ENCODE results near the gene RXYLT1. TPM values are rescaled to one million over a fixed set of nuclear protein-coding genes. Genes with fewer than 3 reads are reported as not detected.
A peak's percentile ranks its signal among the peaks of the same experiment; 100 is the strongest.
"Not testable (repeated sequence)": the region's sequence is repeated elsewhere in the genome, so short reads cannot be mapped to it uniquely, and the experiment has no call there.

Gene RXYLT1
- total RNA-seq (2021) (16.8 and 21.1 TPM in 2 replicates), Bru-seq, nascent RNA (percentile 75 among the genes with signal in this experiment), BruChase-seq, experiment 1, labeled RNA remaining after a 2-hour chase (percentile 63 among the genes with signal in this experiment), BruChase-seq, experiment 2, labeled RNA remaining after a 6-hour chase (percentile 71 among the genes with signal in this experiment)
- long read RNA-seq, full-length matches to known transcripts, result 94 of 102 reads
- long read RNA-seq, partial matches to known transcripts, result 7 of 102 reads
- long read RNA-seq, other reads (novel, unspliced or antisense), result 1 of 102 reads

- Histone ChIP-seq H3K27me3 (replicated peaks; ENCODE audit: insufficient read depth, low read depth, low read length, poor library complexity) (no peaks in the 10 kb centered on the region), H3K4me3 (ENCODE audit: low read depth, low read length, poor library complexity, severe bottlenecking) (peak within 1 kb of the TSS; percentile 81), H3K4me1 (ENCODE audit: insufficient read depth, low read length, poor library complexity, severe bottlenecking) (no peaks in the 10 kb centered on the region), H3K27ac (ENCODE audit: low read depth, low read length, poor library complexity, severe bottlenecking) (peak within 1 kb of the TSS; percentile 95), H3K36me3 (ENCODE audit: insufficient read depth, low read length, poor library complexity, severe bottlenecking) (no peaks in the 10 kb centered on the region), H3K9me3 (ENCODE audit: low read depth, low read length, poor library complexity, severe bottlenecking) (no peaks in the 10 kb centered on the region)
- BruUV-seq (replicated peaks), result no TSS peak
- DNase-seq (ENCODE audit: low spot score), result peak; percentile 86
- no peak for TF ChIP-seq EZH2 (IDR thresholded peaks at IDR 0.05; ENCODE audit: borderline replicate concordance, low read depth, low read length, poor library complexity, severe bottlenecking)
- no peak for TF ChIP-seq CTCF (conservative IDR thresholded peaks at IDR 0.05; ENCODE audit: low read depth, low read length)
- CTCF ChIA-PET, result no interaction called here
- POLR2A ChIA-PET (ENCODE audit: low non-redundant PET), result no interaction called here
- intact Hi-C loops (cut with micrococcal nuclease; ENCODE audit: unreplicated experiment), result loop anchor here (5.0 kb wide), 1 partner anchor 357 kb away; no protein-coding TSS in a partner anchor
Measured at GRCh38 chr12:63779498-63780481, at the start of gene RXYLT1. Gene RXYLT1, plus strand, starts transcription at chr12:63779909. Its CDS starts 52 bp downstream, at chr12:63779961.

- H3K27ac ChIP-seq (ENCODE audit: low read depth, low read length, poor library complexity, severe bottlenecking); POLR2A ChIA-PET (ENCODE audit: low non-redundant PET); CTCF ChIA-PET; H3K27me3 ChIP-seq (replicated peaks; ENCODE audit: insufficient read depth, low read depth, low read length, poor library complexity); DNase-seq (ENCODE audit: low spot score); BruUV-seq (replicated peaks); H3K9me3 ChIP-seq (ENCODE audit: low read depth, low read length, poor library complexity, severe bottlenecking); H3K4me1 ChIP-seq (ENCODE audit: insufficient read depth, low read length, poor library complexity, severe bottlenecking); intact Hi-C loops (cut with micrococcal nuclease; ENCODE audit: unreplicated experiment); H3K4me3 ChIP-seq (ENCODE audit: low read depth, low read length, poor library complexity, severe bottlenecking); H3K36me3 ChIP-seq (ENCODE audit: insufficient read depth, low read length, poor library complexity, severe bottlenecking): not testable (repeated sequence)
Measured at GRCh38 chr12:63732779-63733178, 46.9 kb upstream of the RXYLT1 start.

- DNase-seq (ENCODE audit: low spot score); intact Hi-C loops (cut with micrococcal nuclease; ENCODE audit: unreplicated experiment); H3K4me3 ChIP-seq (ENCODE audit: low read depth, low read length, poor library complexity, severe bottlenecking); H3K9me3 ChIP-seq (ENCODE audit: low read depth, low read length, poor library complexity, severe bottlenecking); H3K27me3 ChIP-seq (replicated peaks; ENCODE audit: insufficient read depth, low read depth, low read length, poor library complexity); POLR2A ChIA-PET (ENCODE audit: low non-redundant PET); H3K36me3 ChIP-seq (ENCODE audit: insufficient read depth, low read length, poor library complexity, severe bottlenecking); H3K4me1 ChIP-seq (ENCODE audit: insufficient read depth, low read length, poor library complexity, severe bottlenecking); H3K27ac ChIP-seq (ENCODE audit: low read depth, low read length, poor library complexity, severe bottlenecking); CTCF ChIA-PET; BruUV-seq (replicated peaks): not testable (repeated sequence)
Measured at GRCh38 chr12:63733585-63733984, 46.1 kb upstream of the RXYLT1 start.

- POLR2A ChIA-PET (ENCODE audit: low non-redundant PET); H3K4me1 ChIP-seq (ENCODE audit: insufficient read depth, low read length, poor library complexity, severe bottlenecking); DNase-seq (ENCODE audit: low spot score); H3K9me3 ChIP-seq (ENCODE audit: low read depth, low read length, poor library complexity, severe bottlenecking); intact Hi-C loops (cut with micrococcal nuclease; ENCODE audit: unreplicated experiment); CTCF ChIA-PET; BruUV-seq (replicated peaks); H3K4me3 ChIP-seq (ENCODE audit: low read depth, low read length, poor library complexity, severe bottlenecking); H3K27me3 ChIP-seq (replicated peaks; ENCODE audit: insufficient read depth, low read depth, low read length, poor library complexity); H3K27ac ChIP-seq (ENCODE audit: low read depth, low read length, poor library complexity, severe bottlenecking); H3K36me3 ChIP-seq (ENCODE audit: insufficient read depth, low read length, poor library complexity, severe bottlenecking): not testable (repeated sequence)
Measured at GRCh38 chr12:63740551-63740950, 39.2 kb upstream of the RXYLT1 start.

GRCh38 chr12:63741431-63741830, 38.3 kb upstream of the RXYLT1 start:
- intact Hi-C loops (cut with micrococcal nuclease; ENCODE audit: unreplicated experiment); H3K4me1 ChIP-seq (ENCODE audit: insufficient read depth, low read length, poor library complexity, severe bottlenecking); BruUV-seq (replicated peaks); H3K27ac ChIP-seq (ENCODE audit: low read depth, low read length, poor library complexity, severe bottlenecking); H3K4me3 ChIP-seq (ENCODE audit: low read depth, low read length, poor library complexity, severe bottlenecking); DNase-seq (ENCODE audit: low spot score); H3K9me3 ChIP-seq (ENCODE audit: low read depth, low read length, poor library complexity, severe bottlenecking); POLR2A ChIA-PET (ENCODE audit: low non-redundant PET); H3K36me3 ChIP-seq (ENCODE audit: insufficient read depth, low read length, poor library complexity, severe bottlenecking); H3K27me3 ChIP-seq (replicated peaks; ENCODE audit: insufficient read depth, low read depth, low read length, poor library complexity); CTCF ChIA-PET: not testable (repeated sequence)

- H3K4me1 ChIP-seq (ENCODE audit: insufficient read depth, low read length, poor library complexity, severe bottlenecking); DNase-seq (ENCODE audit: low spot score); H3K27ac ChIP-seq (ENCODE audit: low read depth, low read length, poor library complexity, severe bottlenecking); H3K9me3 ChIP-seq (ENCODE audit: low read depth, low read length, poor library complexity, severe bottlenecking); BruUV-seq (replicated peaks); H3K36me3 ChIP-seq (ENCODE audit: insufficient read depth, low read length, poor library complexity, severe bottlenecking); H3K4me3 ChIP-seq (ENCODE audit: low read depth, low read length, poor library complexity, severe bottlenecking); H3K27me3 ChIP-seq (replicated peaks; ENCODE audit: insufficient read depth, low read depth, low read length, poor library complexity); POLR2A ChIA-PET (ENCODE audit: low non-redundant PET); intact Hi-C loops (cut with micrococcal nuclease; ENCODE audit: unreplicated experiment); CTCF ChIA-PET: not testable (repeated sequence)
Measured at GRCh38 chr12:63744110-63744509, 35.6 kb upstream of the RXYLT1 start.
